Stimulated activated CD8-positive, alpha-beta memory T cell treated with anti-CD3 and anti-CD28 coated beads, Interleukin-7, amount 100 ng/mL, for 48 hours (primary cell): Measurements from ENCODE around the gene TEX28.
"Not testable (repeated sequence)": the region's sequence is repeated elsewhere in the genome, so short reads cannot be mapped to it uniquely, and the experiment has no call there.

Experiments
- DNase-seq, 2 donors: peaks; one replicate each; pipeline ENCODE4 v3.0.0-alpha.2; 2020; ENCODE audit warnings: low read depth in 1 of 2; ENCODE audit errors: extremely low read depth in 1 of 2

TEX28 gene

GRCh38 chrX:154312116-154312515 is 17.2 kb upstream of the TEX28 start:
- DNase-seq: no peak

- no peak for DNase-seq
Observed at GRCh38 chrX:154310616-154311536, 16.0 kb upstream of the TEX28 start.

- DNase-seq: no peak
Observed at GRCh38 chrX:154309041-154309775, 14.3 kb upstream of the TEX28 start.

GRCh38 chrX:154308108-154308946 is 13.4 kb upstream of the TEX28 start:
- DNase-seq: peak; percentile 37 to 69

GRCh38 chrX:154307202-154307601 is 12.3 kb upstream of the TEX28 start:
- DNase-seq: no peak

GRCh38 chrX:154305541-154306205 is 10.7 kb upstream of the TEX28 start:
- DNase-seq: no peak

- DNase-seq: no peak
Observed at GRCh38 chrX:154304846-154305245, 9.9 kb upstream of the TEX28 start.

GRCh38 chrX:154303476-154303875 is 8.6 kb upstream of the TEX28 start:
- DNase-seq: no peak

GRCh38 chrX:154302998-154303397 is 8.1 kb upstream of the TEX28 start:
- DNase-seq: not testable (repeated sequence)

GRCh38 chrX:154300816-154301215 is 5.9 kb upstream of the TEX28 start:
- DNase-seq: no peak

- no peak for DNase-seq
Observed at GRCh38 chrX:154298312-154298711, 3.4 kb upstream of the TEX28 start.

GRCh38 chrX:154296731-154297130 is 1.8 kb upstream of the TEX28 start:
- DNase-seq: no peak

- DNase-seq: no peak
Observed at GRCh38 chrX:154295664-154296310, 863 bp upstream of the TEX28 start, which contains the start of gene TKTL1. TSS of gene TKTL1 (plus strand) at chrX:154295795. CDS start at chrX:154295860, 65 bp downstream.

- DNase-seq: not testable (repeated sequence)
Observed at GRCh38 chrX:154286406-154286805, 8.5 kb downstream of the TEX28 start.

- DNase-seq: not testable (repeated sequence)
Observed at GRCh38 chrX:154284489-154285338, 10.2 kb downstream of the TEX28 start.

GRCh38 chrX:154269245-154269644 is 25.7 kb downstream of the TEX28 start:
- DNase-seq: not testable (repeated sequence)

- not testable (repeated sequence) for DNase-seq
Observed at GRCh38 chrX:154263072-154263471, 31.9 kb downstream of the TEX28 start.

- not testable (repeated sequence) for DNase-seq
Observed at GRCh38 chrX:154258711-154259110, 36.2 kb downstream of the TEX28 start.

GRCh38 chrX:154257282-154257681 is 37.6 kb downstream of the TEX28 start, which contains the start of gene OPN1MW3:
TSS of gene OPN1MW3 (plus strand) at chrX:154257582. CDS start at chrX:154257620, 38 bp downstream.
- not testable (repeated sequence) for DNase-seq
